Aorta (tissue), 5 donors: ENCODE measurements around the gene KRT1. TPM values are rescaled to one million over a fixed set of nuclear protein-coding genes. Genes with fewer than 3 reads are reported as not detected.

Experiments used
- ATAC-seq: fragments of 200-7000 bp; cut with Tn5 transposase; one replicate; pipeline ENCODE4 v1.9.1; 2022; ENCODE audit warnings: moderate library complexity; ENCODE audit not compliant: low FRiP score
- DNase-seq, 2 donors: peaks; one replicate each; pipeline ENCODE4 v3.0.0-alpha.2; 2020
- H3K27ac ChIP-seq, 2 donors: one replicate each; pipeline ENCODE4 v1.5.1; 2013; ENCODE audit warnings: low read length in 2 of 2, mild to moderate bottlenecking in 2 of 2, moderate library complexity in 2 of 2, control low read depth in 1 of 2, inconsistent platforms in 1 of 2, low read depth in 1 of 2
- H3K27me3 ChIP-seq, 2 donors: one replicate each; pipeline ENCODE4 v1.6.1; 2013; ENCODE audit warnings: control low read depth in 1 of 2, low read length in 1 of 2, mild to moderate bottlenecking in 1 of 2, moderate library complexity in 1 of 2; ENCODE audit not compliant: insufficient read depth in 2 of 2, control insufficient read depth in 1 of 2
- H3K36me3 ChIP-seq, 2 donors: one replicate each; pipeline ENCODE4 v1.6.1; 2013; ENCODE audit warnings: control low read depth in 1 of 2, low read length in 1 of 2, mild to moderate bottlenecking in 1 of 2; ENCODE audit not compliant: insufficient read depth in 2 of 2, control insufficient read depth in 1 of 2
- H3K4me1 ChIP-seq, 2 donors: one replicate each; pipeline ENCODE4 v1.6.1; 2013; ENCODE audit warnings: low read length in 2 of 2, control low read depth in 1 of 2, mild to moderate bottlenecking in 1 of 2, moderate library complexity in 1 of 2; ENCODE audit not compliant: insufficient read depth in 2 of 2, control insufficient read depth in 1 of 2
- H3K4me3 ChIP-seq, 2 donors: one replicate each; pipeline ENCODE4 v1.5.1; 2013; ENCODE audit warnings: low read length in 2 of 2, control low read depth in 1 of 2, mild to moderate bottlenecking in 1 of 2
- H3K9me3 ChIP-seq: one replicate; pipeline ENCODE4 v1.6.1; 2013; ENCODE audit warnings: mild to moderate bottlenecking, low read length; ENCODE audit not compliant: control insufficient read depth
- WGBS, 2 donors: extraction: QIAGEN DNeasy Blood & Tissue Kit; methylation state at CpG; one replicate each; pipeline ENCODE4 v1.1.7; 2013; 5-methylcytosine and 5-hydroxymethylcytosine counted together
- intact Hi-C, 2 donors: fragments of 100-400 bp; cut with DNase I; formaldehyde crosslinking; loops; one replicate each; pipeline versions ENCODE4 v1.14.2 to v1.15.0; 2022
- long read RNA-seq, 2 donors: library from polyadenylated mRNA; unstranded; transcript quantifications; one replicate each; pipeline ENCODE4 v2.0.0, GENCODE V29; 2020 to 2021
- polyA plus RNA-seq, 2 donors: library from polyadenylated mRNA; stranded (reverse); fragments of 200-250 nt; gene quantifications; one replicate each; pipeline ENCODE4 v1.2.3, GENCODE V29; 2013
- total RNA-seq, 2 donors: library from RNA; stranded (reverse); fragmentation: NEBNext Ultra II Directional; extraction: Animal tissue kit (Norgen Biotek cat#: 25700); gene quantifications; one replicate each; pipeline ENCODE4 v1.2.1, GENCODE V29; 2021
- donor health status: healthy with polysubstance abuse.
- donor health status: Bipolar disorder and iron deficiency.
- donor health status: DM: no; HTN: no; CAD: no.
- donor health status: DM: no; HTN: no; CAD: no.
- donor health status: DM: yes; HTN: yes; CAD: no.

Gene KRT1
- under 1 TPM in 1 of 2 donors, not detected in 1; 0.51 TPM for total RNA-seq
- not detected for polyA plus RNA-seq
- long read RNA-seq, donor 1, result 0 reads
- long read RNA-seq, donor 2, result 0 reads

DNA sequence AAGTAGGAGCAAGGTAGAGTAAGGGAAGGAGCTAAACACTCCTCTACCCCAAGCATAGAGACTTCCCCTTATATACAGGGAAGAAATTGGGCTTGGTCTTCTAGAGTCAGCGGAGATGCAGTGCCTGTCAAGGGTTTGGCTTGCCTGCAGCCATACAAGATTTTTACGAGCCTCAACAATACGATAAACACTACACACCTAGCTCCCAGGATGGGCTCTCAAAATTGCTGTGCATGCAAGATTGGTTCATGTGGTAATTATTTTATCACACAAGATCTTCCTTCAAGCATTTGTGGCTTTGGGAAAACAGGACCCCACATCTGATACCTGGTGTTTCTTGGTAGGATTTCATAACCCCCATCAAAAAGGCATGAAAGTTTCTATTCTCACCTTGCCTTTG lies at the start of gene KRT1:
TSS of gene KRT1 (minus strand) at position 45 of the 400 bp plus-strand sequence. CDS start 59 bp downstream, outside the sequence.
- 93% methylated on average over 3 of the region's 3 CpGs for WGBS, 2 donors
- Histone ChIP-seq H3K27ac (no peak within 1 kb of the TSS), H3K27me3 (no peaks in the 10 kb centered on the region), H3K4me3 (no peak within 1 kb of the TSS), H3K9me3 (no peaks in the 10 kb centered on the region), H3K36me3 (no peaks in the 10 kb centered on the region), H3K4me1 (no peaks in the 10 kb centered on the region)
- DNase-seq, result no peak
- intact Hi-C loops, result no loop called here
- ATAC-seq, result no peak

DNA sequence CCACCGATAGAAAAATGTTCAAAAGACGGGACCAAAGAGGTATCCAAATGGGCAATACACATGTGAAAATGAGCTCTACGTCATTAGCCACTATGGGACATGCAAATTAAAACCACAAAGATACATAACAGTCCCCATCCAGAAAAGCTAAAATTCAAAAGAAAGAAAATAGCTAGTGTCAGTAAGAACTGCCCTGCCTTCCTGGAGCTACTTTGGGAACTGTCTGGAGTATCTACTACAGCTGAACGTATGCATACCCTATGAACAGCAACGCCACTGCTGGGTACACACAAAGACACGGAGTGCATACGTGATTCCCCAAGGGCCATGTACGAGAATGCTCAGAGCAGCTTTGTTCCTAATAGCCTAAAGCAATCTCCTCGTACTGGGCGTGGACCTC lies 48.9 kb upstream of the KRT1 start:
- H3K9me3 ChIP-seq, result peaks cover 2% of the 10 kb centered on the region
- H3K27ac ChIP-seq, result no peak overlapping the region
- DNase-seq (no peak), ATAC-seq (no peak)
- no peaks in the 10 kb centered on the region for H3K36me3 ChIP-seq
- H3K27me3 ChIP-seq, result no peaks in the 10 kb centered on the region
- intact Hi-C loops, result no loop called here
- H3K4me3 ChIP-seq, result no peak overlapping the region
- no peaks in the 10 kb centered on the region for H3K4me1 ChIP-seq
- 73 to 80% methylated on average over 10 of the region's 10 CpGs for WGBS, 2 donors

DNA sequence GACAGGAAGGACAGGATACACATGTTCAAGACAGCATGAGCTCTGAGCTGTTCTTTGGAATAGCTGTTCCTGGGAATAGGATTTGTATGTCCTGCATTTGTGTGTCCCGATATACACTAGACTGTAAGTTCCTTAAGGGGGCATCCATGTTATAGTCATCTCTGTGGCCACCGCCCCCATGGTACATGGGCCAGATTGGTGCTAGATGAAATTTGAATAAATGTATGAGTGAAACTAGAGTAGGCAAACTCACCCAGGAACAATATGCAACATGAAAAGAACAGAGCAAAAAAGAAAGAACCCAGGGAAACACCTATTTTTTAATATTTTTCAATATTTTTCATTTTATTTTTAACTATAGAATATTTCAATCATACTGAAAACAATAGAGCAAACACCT lies 48.2 kb upstream of the KRT1 start:
- ATAC-seq, result no peak
- Histone ChIP-seq H3K36me3 (no peaks in the 10 kb centered on the region), H3K27me3 (no peaks in the 10 kb centered on the region), H3K4me1 (no peaks in the 10 kb centered on the region), H3K4me3 (no peak overlapping the region), H3K27ac (no peak overlapping the region), H3K9me3 (peaks cover 2% of the 10 kb centered on the region)
- WGBS, 2 donors, result 89 to 92% methylated on average over 2 of the region's 2 CpGs
- intact Hi-C loops, result no loop called here
- no peak for DNase-seq

DNA sequence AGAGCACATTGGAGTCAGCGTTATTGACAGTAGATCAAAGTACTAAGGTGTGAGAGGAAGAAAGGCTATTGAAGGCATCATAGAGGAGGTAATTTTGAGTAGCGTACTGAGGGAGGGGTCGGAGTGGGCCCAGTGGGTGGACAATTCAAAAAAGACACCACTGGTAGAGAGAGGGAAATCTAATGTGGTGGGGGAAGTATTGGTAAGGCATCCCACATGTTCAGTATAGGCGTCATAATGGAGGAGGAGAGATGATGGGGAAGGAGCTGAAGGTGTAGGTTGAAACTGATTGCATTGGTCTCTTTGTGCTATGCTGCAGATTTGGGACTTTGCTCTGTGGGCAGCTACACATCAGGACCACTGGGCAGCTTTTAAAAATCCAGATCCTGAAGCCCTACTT lies 46.8 kb upstream of the KRT1 start:
- 81 to 84% methylated on average over 4 of the region's 4 CpGs for WGBS, 2 donors
- ATAC-seq, result no peak

DNA sequence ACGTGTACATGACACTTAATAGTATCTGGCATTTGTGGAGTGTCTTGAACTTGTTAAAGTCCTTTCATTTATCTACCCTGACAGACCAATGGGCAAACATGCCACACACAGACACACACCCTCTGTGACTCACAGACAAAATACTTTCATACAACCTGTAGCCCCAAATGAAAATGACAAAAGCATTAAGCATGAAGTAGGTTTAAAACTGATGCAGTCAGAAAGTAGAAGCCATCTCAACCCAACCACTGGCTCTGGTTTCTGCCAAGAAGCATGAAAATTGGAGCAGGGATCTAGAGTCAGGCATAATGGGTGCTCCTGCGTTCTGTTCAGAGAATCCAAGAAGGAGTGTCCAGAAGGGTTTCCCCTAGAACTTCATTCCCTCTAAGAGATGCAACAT lies 46.2 kb upstream of the KRT1 start:
- Histone ChIP-seq H3K4me3 (no peak overlapping the region), H3K27ac (no peak overlapping the region), H3K4me1 (no peaks in the 10 kb centered on the region), H3K27me3 (no peaks in the 10 kb centered on the region), H3K36me3 (no peaks in the 10 kb centered on the region), H3K9me3 (peaks cover 2% of the 10 kb centered on the region)
- DNase-seq (no peak), ATAC-seq (no peak)
- 61 to 66% methylated on average over 2 of the region's 2 CpGs for WGBS, 2 donors
- intact Hi-C loops, result no loop called here

More for the DNA sequence above, 46.8 kb upstream of the KRT1 start:
- Histone ChIP-seq H3K4me3 (no peak overlapping the region), H3K27me3 (no peaks in the 10 kb centered on the region), H3K9me3 (peaks cover 2% of the 10 kb centered on the region), H3K27ac (no peak overlapping the region), H3K36me3 (no peaks in the 10 kb centered on the region), H3K4me1 (no peaks in the 10 kb centered on the region)
- intact Hi-C loops, result no loop called here
- no peak for DNase-seq

DNA sequence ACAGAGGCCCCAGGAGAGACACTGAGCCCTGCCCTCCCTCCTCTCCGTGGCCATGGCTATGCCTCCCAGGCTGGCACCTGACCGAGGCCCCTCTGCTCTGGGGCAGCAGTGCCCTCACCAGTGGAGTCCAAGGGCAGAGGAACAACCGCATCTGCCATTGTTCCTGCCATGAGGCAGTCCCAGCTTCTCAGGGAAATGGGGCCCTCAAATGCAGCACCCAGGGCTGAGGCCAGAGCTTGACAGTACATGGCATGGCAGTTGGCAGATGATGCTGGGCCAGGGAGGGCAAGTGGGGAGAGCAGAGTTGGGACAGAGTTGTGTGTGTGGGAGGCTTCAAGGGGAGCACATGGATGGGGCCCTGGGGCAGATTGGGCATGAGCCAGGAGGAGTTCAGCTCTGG lies 44.2 kb upstream of the KRT1 start:
- Histone ChIP-seq H3K4me1 (no peaks in the 10 kb centered on the region), H3K36me3 (no peaks in the 10 kb centered on the region), H3K27ac (no peak overlapping the region), H3K9me3 (no peaks in the 10 kb centered on the region), H3K4me3 (no peak overlapping the region), H3K27me3 (no peaks in the 10 kb centered on the region)
- ATAC-seq, result no peak
- intact Hi-C loops, result no loop called here
- WGBS, 2 donors, result 87 to 89% methylated on average over 3 of the region's 3 CpGs
- no peak for DNase-seq

GRCh38 chr12:52722680-52723079 lies 42.5 kb upstream of the KRT1 start:
- ATAC-seq, result no peak
- Histone ChIP-seq H3K4me3 (no peak overlapping the region), H3K27ac (no peak overlapping the region), H3K4me1 (no peaks in the 10 kb centered on the region), H3K9me3 (no peaks in the 10 kb centered on the region), H3K27me3 (no peaks in the 10 kb centered on the region), H3K36me3 (no peaks in the 10 kb centered on the region)
- no peak for DNase-seq
- 73 to 78% methylated on average over 2 of the region's 2 CpGs for WGBS, 2 donors
- intact Hi-C loops, result no loop called here

- DNase-seq, result no peak
- Histone ChIP-seq H3K9me3 (no peaks in the 10 kb centered on the region), H3K27ac (no peak overlapping the region), H3K27me3 (no peaks in the 10 kb centered on the region), H3K36me3 (no peaks in the 10 kb centered on the region), H3K4me3 (no peak overlapping the region), H3K4me1 (no peaks in the 10 kb centered on the region)
- 61 to 65% methylated on average over 3 of the region's 3 CpGs for WGBS, 2 donors
- intact Hi-C loops, result no loop called here
- ATAC-seq, result no peak
Measured at GRCh38 chr12:52721838-52722470, 41.7 kb upstream of the KRT1 start.

- Histone ChIP-seq H3K4me1 (no peaks in the 10 kb centered on the region), H3K27me3 (peaks cover 0 to 1% of the 10 kb centered on the region in 2 donors), H3K9me3 (peaks cover under 1% of the 10 kb centered on the region), H3K4me3 (no peak overlapping the region), H3K27ac (no peak overlapping the region), H3K36me3 (no peaks in the 10 kb centered on the region)
- ATAC-seq (no peak), DNase-seq (no peak)
- 77 to 83% methylated on average over 8 of the region's 8 CpGs for WGBS, 2 donors
- intact Hi-C loops, result no loop called here
Measured at GRCh38 chr12:52720365-52720886, 40.2 kb upstream of the KRT1 start.
